Thoracic aorta (tissue), 2 donors: Measurements from ENCODE around the gene EDC4. TPM values are rescaled to one million over a fixed set of nuclear protein-coding genes. Genes with fewer than 3 reads are reported as not detected.

Experiments used
- ATAC-seq: fragments of 150-250 bp; one replicate; pipeline ENCODE4 v1.8.0; 2017; ENCODE audit warnings: low read depth; ENCODE audit not compliant: insufficient number of reproducible peaks, low FRiP score
- DNase-seq: peaks from one replicate; pipeline ENCODE4 v3.0.0-alpha.2; 2020; ENCODE audit warnings: low spot score
- H3K27ac ChIP-seq, 2 donors: fragments of 200-600 bp; sonication (generic); 1 replicate in 1 of 2; 2 replicates in 1 of 2; pipeline ENCODE4 v1.5.1; 2016; ENCODE audit warnings: mild to moderate bottlenecking in 2 of 2, moderate library complexity in 2 of 2
- H3K27me3 ChIP-seq: fragments of 200-600 bp; sonication (generic); replicated peaks from 2 replicates; pipeline ENCODE4 v1.6.0; 2016; ENCODE audit warnings: mild to moderate bottlenecking; ENCODE audit not compliant: insufficient read depth
- H3K36me3 ChIP-seq: fragments of 200-600 bp; sonication (generic); one replicate; pipeline ENCODE4 v1.5.1; 2016
- H3K4me1 ChIP-seq, 2 donors: fragments of 200-600 bp; sonication (generic); 1 replicate in 1 of 2; 2 replicates in 1 of 2; pipeline versions ENCODE4 v1.5.1 to v1.6.0; 2016; ENCODE audit warnings: low read depth in 2 of 2, mild to moderate bottlenecking in 1 of 2; ENCODE audit not compliant: control insufficient read depth in 1 of 2
- H3K4me3 ChIP-seq: fragments of 200-600 bp; sonication (generic); 2 replicates; pipeline ENCODE4 v1.5.1; 2016; ENCODE audit warnings: mild to moderate bottlenecking
- H3K9me3 ChIP-seq: fragments of 200-600 bp; sonication (generic); 2 replicates; pipeline ENCODE4 v1.5.1; 2016
- CTCF ChIP-seq: fragments of 200-600 bp; sonication (generic); IDR thresholded peaks from one replicate; pipeline ENCODE4 v1.5.1; 2019; ENCODE audit warnings: antibody characterized with exemption
- total RNA-seq, 2 donors: library from RNA; depleted of rRNA; stranded (reverse); fragments of >200 nt; gene quantifications; one replicate each; pipeline versions ENCODE4 v1.1.0 to v1.2.3, GENCODE V29; 2016

EDC4 gene
- total RNA-seq, 2 donors from 2014 or later = 57.4 to 61.0 TPM

GRCh38 chr16:67882374-67883145 is 9.7 kb downstream of the EDC4 start:
- Histone ChIP-seq H3K36me3 (peaks cover 52% of the 10 kb centered on the region), H3K27ac (no peak overlapping the region), H3K27me3 (no peaks in the 10 kb centered on the region), H3K4me3 (no peak overlapping the region), H3K4me1 (peaks cover 4 to 17% of the 10 kb centered on the region in 2 donors), H3K9me3 (no peaks in the 10 kb centered on the region)
- no peak for TF ChIP-seq CTCF
- ATAC-seq (no peak), DNase-seq (no peak)

GRCh38 chr16:67883146-67883871 is 10.5 kb downstream of the EDC4 start:
- Histone ChIP-seq H3K4me1 (peaks cover 4 to 17% of the 10 kb centered on the region in 2 donors), H3K36me3 (peaks cover 44% of the 10 kb centered on the region), H3K27ac (no peak overlapping the region), H3K27me3 (no peaks in the 10 kb centered on the region), H3K4me3 (no peak overlapping the region), H3K9me3 (no peaks in the 10 kb centered on the region)
- DNase-seq = no peak
- no peak for TF ChIP-seq CTCF
- ATAC-seq = peak; percentile 38

GRCh38 chr16:67883872-67884261 is 11.0 kb downstream of the EDC4 start:
- Histone ChIP-seq H3K36me3 (peaks cover 39% of the 10 kb centered on the region), H3K27me3 (no peaks in the 10 kb centered on the region), H3K27ac (peak overlapping the region; percentile 45 to 56), H3K4me1 (peaks cover 4 to 17% of the 10 kb centered on the region in 2 donors), H3K4me3 (no peak overlapping the region), H3K9me3 (no peaks in the 10 kb centered on the region)
- ATAC-seq (no peak), DNase-seq (no peak)
- TF ChIP-seq CTCF = peak; percentile 89

GRCh38 chr16:67884684-67885083 is 11.8 kb downstream of the EDC4 start, which contains the start of gene NRN1L:
Gene NRN1L (plus strand): TSS chr16:67884885. CDS start chr16:67884904, 19 bp downstream.
- H3K27me3 ChIP-seq = no peaks in the 10 kb centered on the region
- H3K9me3 ChIP-seq = no peaks in the 10 kb centered on the region
- peak; percentile 72 for ATAC-seq
- no peak for TF ChIP-seq CTCF
- H3K36me3 ChIP-seq = peaks cover 31% of the 10 kb centered on the region
- DNase-seq = peak; percentile 55
- peaks cover 4 to 17% of the 10 kb centered on the region in 2 donors for H3K4me1 ChIP-seq
- peak within 1 kb of the TSS; percentile 66 for H3K4me3 ChIP-seq
- H3K27ac ChIP-seq = peak within 1 kb of the TSS; percentile 45 to 69

- ATAC-seq (no peak), DNase-seq (no peak)
- Histone ChIP-seq H3K27ac (peak overlapping the region; percentile 45 to 69), H3K4me1 (peaks cover 4 to 17% of the 10 kb centered on the region in 2 donors), H3K36me3 (peaks cover 23% of the 10 kb centered on the region), H3K9me3 (no peaks in the 10 kb centered on the region), H3K4me3 (no peak overlapping the region), H3K27me3 (no peaks in the 10 kb centered on the region)
- no peak for TF ChIP-seq CTCF
Measured at GRCh38 chr16:67885545-67885944, 12.7 kb downstream of the EDC4 start.
